Measurements from ENCODE around the gene SNX27.
A peak's percentile ranks its signal among the peaks of the same experiment; 100 is the strongest.
"Not testable (repeated sequence)": the region's sequence is repeated elsewhere in the genome, so short reads cannot be mapped to it uniquely, and the experiment has no call there.

The SNX27 gene

DNA sequence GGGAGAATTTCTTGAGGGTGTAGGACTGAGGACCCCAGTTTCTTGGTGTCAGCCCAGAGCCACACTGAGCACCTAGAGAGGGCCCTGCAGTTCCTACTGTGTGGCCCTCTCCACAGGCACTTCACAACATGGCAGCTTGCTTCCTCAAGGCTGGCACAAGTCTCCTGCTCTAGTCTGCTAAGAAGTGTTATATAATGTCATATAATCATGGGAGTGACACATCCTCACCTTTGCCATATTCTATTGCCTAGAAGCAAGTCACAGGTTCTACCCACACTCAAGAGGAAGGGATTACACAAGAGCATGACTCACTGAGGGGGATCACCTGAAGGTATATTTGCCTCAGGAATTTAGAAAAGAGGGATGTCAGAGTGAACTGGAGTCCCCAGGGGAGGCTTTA is 5.5 kb upstream of the SNX27 start:
- no peak for DNase-seq

DNA sequence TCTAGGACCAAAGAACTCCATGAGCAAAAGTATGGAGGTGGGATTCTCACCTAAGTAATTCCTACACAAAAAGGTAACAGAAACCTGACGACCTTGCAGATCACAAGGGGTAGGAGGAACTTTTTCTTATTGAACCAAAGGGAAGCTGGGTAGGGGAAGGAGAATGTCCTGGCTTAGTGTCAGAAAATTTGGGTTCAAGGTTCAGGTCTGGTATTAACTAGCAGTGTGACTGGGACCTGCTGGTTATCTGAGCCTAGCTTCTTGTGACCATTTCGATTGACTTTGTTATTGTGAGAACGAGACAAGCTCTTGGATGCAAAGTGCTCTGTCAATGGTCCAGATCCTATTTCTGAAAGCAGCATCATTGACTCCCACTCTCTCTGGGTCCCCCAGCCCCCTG is 5.0 kb upstream of the SNX27 start:
- no peak for DNase-seq

DNA sequence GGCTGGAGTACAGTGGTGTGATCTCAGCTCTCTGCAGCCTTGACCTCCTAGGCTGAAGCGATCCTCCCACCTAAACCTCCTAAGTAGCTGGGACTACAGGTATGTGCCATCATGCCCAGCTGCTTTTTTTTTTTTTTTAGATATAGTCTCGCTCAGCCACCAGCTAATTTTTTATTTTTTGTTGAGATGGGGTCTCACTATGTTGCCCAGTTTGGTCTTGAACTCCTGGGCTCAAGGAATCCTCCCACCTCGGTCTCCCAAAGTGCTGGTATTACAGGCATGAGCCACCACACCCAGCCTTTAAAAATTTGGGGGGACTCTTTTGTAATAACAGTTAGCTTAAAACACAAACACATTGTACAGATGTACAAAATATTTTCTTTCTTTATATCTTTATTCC is 1.7 kb upstream of the SNX27 start:
- DNase-seq: no peak

DNA sequence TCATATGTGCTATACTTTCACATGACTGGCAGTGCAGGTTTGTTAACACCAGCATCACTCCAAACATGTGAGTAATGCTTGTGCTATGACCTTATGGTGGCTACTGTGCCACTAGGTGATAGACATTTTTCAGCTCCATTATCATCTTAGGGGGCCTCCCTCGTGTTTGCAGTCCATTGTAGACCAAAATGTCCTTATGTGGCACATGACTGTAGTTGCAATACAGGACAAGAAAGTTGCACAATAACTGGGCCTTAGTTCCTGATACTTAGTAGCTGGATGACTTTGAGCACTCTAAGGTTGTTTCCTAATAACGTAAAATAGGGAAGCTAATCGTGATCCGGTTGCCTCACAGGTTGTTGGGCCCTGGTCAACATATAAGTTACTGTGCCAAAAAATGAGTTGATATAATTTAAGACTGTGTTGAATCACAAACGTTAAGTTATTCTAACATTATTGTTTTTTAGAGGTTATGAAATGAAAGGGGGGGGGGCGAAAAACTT is 511 bp upstream of the SNX27 start:
- no peak for DNase-seq

DNA sequence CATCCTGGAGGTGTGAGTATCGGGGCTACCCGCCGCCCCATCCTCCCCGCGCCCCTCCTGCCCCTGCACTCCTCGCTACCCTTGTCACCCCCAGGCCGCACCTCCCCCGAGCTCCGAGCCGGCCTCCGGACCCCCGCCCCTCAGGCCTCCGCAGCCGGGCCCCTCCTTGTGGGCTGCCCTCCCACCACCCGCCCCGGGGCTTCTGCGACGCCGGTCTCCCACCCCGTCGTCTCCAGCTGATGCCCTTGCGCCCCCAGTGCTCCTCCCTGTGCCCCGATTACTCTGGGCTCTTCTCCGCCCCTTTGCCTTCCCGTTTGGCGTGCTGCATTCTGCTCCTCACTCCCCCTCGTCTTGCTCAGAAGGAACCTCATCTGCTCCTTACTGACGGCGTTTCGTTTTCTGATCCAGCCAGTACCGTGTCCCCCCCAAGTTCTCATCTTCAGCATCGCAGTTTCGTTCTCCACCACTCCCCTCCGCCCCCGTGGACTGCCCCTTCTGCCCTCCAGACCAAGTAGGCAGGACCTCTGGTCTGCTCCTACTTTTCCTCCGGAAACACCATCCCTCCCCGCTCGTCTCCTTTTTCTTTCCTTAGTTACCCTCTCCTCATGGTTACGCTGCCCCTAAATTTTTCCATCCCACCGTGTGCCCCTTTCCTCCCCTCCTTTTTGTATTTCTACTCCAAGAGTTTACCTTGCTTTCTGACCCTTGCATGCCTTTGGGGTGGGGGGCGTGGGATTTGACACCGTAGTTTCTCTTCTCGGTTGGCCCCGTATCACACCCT is 841 bp downstream of the SNX27 start:
- DNase-seq: peak; percentile 49

DNA sequence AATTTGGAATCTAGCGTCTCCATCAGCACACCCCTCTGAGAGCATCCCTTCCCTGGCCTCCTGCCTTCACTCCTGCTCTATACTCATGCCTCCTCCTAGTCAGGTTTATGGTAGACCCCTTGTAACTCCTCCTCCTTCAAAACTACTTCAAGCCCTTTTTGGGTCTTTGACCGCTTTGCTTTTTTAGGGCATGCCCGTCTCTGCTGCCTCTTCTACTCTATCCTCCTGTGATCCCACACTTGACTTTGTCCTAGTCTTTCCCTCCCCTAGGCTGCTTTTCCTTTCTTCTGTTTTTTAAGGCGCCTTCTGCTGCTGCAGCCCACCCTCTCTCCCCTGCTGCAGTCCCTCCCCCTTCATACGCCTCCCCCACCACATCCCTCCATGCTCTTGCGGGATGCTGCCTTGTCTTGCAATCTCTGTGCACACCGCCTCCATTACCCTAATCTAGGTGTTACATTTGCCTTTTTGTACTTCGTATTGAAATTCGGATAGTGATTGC is 1.5 kb downstream of the SNX27 start:
- DNase-seq: no peak

DNA sequence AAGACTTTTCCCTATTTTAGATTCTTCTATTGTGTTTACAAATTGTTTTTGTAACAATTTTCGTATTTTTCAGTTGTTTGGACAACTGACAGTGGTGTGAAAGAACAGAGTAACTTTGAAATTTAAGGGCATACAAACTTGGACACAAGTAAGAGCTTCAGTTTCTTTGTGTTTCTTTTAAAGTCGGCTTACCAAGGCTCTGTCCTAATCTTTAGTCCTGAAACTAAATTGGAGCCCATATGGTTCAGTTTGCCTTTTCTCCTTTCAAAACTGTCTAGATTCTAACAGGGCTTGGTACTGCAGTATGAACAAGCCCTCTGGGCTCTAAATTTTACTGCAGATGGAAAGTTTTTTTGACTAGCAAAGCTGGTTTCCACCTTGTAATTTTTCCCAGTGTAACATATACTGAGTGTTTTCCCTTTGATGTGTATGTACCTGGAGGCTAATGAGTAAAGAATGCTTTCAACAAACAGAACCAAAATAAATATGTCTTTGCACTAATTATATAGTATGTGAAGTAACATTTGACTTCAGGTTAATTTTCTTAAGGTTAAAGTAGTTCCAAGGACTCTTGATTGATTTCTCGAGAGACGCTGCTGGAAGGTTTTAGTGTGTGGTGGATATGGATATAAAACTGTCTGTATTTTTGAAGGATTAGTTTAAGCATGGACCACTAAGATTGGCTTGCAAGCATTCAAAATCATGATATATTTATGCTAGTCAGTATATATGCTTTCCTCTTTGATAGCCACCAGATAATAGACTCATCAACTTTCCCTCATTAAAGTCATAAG is 4.1 kb downstream of the SNX27 start:
- no peak for DNase-seq

DNA sequence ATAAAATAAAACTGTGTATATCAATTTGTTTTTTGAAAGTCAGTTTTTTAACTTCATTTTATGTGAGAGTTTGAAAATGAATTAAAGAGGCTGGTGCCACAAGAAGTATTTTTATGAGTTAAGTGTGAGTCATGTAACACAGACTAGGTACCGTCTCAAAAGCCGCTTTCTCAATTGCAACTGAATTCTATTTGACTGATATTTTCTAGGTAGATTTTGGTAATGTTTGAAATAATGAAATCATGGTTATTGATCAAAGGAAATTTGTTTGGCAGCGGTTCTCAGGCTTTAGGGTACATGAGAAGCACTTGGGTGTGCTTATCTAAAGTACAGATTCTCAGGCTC is 4.6 kb downstream of the SNX27 start:
- no peak for DNase-seq

DNA sequence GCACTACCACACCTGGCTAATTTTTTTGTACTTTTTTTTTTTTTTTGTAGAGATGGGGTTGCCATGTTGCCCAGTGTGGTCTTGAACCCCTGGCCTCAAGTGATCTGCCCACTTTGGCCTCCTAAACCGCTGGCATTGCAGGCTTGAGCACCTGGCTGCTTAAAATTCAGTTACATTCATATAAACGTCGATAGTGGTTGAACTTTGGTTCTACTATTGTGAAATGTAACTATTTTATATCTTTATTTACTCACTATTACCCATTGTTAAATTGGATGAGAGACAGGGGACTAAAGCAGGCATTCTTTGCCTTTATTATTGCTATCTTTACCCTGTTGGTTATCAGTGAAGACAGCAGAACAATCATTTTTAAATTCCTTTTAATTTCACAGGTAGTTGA is 6.2 kb downstream of the SNX27 start:
- DNase-seq: no peak

DNA sequence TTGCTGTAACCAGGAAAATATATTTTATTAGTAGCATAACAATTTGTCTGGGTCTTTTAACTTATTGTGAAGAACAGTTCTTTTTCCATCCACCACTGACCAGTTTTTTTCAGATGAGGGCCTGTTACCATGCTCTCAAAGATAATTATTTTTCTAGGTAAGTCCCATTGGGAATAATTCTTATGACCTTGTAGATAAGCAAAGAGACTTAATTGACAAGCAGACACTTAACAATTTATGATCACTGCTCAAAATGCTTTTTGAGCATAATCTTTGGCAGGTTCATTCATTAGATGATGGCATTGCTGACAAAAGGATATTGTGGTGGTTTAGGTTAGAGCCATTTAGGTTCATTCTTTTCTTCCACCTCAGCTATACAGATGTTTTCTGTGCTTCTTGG is 6.6 kb downstream of the SNX27 start:
- DNase-seq: no peak

DNA sequence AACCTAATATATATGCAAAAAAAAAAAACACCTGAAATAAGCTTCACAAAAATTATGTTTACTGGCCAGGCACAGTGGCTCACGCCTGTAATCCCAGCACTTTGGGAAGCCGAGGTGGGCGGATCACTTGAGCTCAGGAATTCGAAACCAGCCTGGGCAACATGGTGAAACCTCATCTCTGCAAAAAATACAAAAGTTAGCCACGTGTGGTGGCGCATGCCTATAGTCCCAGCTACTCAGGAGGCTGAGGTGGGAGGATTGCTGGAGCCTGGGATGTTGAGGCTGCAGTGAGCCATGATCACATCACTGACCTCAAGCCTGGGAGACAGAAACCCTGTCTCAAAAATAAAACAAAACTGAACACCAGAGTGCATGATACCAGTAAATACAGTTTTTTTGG is 7.1 kb downstream of the SNX27 start:
- DNase-seq: not testable (repeated sequence)

DNA sequence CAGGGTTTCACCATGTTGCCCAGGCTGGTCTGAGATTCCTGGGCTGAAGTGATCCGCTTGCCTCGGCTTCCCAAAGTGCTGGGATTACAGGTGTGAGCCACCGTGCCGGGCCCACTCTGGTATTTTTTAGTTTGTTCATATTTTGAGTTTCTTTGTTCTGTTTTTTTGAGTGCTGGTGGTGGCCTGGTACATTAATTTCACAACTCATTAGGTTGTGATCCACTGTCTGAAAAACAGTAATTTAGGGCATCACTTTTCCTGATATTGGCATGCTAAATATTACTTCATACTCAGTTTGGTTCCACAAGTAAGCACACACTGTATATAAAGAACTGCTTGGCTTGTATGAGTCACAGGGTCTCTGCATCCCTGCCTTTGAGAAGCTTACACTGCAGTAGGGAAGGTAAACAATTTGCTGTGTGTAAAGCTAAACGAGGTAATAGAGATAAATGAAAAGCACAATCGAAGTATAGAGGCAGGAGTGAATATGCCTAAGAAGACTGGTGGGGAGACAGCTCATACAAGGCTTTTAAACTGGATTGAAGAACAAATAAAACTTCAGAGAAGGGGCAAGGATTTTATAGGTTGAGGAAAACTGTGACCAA is 7.7 kb downstream of the SNX27 start:
- no peak for DNase-seq

DNA sequence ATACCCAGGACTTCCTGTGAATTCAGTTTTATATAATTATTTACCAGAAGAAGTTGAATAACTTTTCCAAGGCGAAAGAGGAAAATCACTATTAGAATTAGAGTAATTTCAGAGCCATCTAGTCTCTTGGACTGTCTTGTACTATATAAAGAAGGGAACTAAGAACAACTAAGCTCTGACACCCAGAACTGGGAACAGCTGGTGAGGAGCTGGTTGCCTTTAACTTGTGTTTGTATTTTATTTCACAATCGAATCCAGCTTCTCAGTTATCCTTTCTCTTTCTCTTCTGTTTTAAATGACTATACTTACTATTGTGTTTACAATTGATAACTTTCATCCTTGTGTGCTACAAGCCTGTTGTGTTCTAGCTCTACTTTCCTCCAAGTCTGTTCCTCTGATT is 8.4 kb downstream of the SNX27 start:
- no peak for DNase-seq

DNA sequence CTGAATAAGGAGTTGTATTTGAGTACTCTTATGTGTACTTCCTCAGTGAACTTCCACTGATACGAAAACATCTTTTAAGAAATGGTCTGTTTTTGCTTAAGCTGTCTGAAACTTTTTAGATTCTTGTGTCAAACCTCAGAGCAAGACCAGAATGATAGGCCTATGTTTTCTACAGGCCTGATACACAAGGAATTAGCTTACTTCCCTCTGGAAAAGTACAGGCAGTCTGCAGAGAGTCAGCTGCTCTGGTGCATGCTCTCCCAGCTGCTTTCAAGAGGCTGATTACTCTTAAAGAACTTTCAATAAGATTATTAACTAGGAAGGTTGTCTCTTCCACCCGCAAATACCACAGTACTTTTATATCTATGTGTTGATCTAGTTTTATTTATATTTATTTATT is 9.5 kb downstream of the SNX27 start:
- DNase-seq: no peak

DNA sequence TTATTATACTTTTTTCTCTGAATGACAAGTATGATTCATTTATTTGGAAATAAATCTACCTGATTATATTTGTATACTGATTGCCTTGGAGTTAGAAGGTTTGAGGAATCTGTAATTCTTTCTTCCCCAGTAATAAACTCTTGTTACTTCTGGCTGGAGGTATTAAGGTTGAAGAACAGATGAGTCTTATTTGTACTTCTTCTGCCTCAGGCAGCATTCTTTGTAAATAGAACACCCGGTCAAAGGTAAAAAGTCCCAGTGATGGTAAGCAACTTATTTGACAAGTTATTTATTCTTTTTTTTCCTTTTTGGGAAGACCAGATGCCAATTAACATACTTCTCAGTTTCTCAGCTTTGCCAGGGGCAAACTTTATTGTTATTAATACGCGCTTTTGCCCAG is 12.9 kb downstream of the SNX27 start:
- DNase-seq: no peak

DNA sequence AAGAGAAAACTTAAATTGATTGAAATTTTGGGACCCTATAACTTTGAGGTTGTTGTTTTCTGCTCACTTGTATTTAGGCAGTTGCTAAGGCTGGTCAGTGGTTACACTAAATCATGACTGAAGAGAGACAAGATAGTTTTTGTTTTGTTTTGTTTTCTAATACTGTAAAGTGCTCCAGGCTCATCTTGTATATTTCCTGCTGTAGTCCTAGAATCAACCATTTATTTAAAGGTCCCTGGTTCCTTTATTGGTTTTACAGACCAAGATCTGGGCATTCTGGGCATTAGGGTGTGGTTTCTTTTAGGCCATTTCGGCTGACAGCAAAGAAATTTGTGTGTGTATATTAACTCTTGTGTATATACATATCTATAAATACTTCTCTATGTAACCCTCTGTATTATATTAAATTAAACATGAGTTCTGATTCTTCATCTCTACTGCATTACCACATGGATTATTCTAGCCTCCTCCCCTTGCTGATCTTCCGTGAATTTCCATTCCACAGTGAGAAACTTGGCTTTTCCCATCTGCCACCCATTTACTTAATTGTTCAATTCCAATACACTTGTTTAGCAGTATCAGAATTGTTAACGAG is 15.0 kb downstream of the SNX27 start:
- DNase-seq: no peak

DNA sequence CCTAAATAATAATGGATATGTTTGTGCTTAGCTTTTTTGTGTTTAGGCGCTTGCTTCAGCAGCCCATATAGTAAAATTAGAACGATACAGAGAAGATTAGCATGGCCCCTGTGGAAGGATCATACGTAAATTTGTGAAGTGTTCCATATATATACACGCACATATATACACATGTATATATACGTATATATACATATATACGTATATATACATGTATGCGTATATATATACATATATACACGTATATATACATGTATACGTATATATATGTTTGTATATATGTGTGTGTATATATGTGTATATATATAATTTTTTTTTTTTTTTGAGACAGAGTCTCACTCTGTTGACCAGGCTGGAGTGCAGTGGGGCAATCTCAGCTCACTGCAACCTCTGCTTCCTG is 17.4 kb downstream of the SNX27 start:
- no peak for DNase-seq

DNA sequence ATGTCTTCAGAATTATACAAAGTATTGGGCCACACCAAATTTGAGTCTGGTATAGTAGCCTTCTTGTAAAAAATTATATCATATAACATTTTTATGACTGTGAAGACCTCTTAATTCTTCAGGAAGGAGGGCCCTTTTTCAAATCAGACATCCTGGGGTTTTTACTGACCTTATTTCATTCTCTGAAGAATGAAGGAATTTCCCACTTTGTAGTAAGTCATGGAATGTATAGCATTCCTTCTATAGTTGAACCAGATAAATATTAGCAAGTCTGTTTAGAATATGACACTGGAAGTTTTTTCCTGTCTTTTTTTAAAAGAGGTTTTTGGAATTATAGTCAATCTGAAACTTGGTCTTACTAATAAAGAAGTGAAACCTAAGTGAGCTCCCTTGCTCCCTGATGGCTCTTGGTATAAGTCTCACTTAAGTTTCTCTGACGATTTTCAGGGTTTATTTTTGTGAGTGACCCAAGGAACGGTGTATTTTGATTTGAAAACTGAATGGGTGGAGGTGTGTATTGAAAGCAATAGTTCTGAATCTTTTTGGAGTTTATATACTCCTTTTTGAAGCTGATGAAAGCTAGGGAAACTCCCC is 23.7 kb downstream of the SNX27 start:
- no peak for DNase-seq

DNA sequence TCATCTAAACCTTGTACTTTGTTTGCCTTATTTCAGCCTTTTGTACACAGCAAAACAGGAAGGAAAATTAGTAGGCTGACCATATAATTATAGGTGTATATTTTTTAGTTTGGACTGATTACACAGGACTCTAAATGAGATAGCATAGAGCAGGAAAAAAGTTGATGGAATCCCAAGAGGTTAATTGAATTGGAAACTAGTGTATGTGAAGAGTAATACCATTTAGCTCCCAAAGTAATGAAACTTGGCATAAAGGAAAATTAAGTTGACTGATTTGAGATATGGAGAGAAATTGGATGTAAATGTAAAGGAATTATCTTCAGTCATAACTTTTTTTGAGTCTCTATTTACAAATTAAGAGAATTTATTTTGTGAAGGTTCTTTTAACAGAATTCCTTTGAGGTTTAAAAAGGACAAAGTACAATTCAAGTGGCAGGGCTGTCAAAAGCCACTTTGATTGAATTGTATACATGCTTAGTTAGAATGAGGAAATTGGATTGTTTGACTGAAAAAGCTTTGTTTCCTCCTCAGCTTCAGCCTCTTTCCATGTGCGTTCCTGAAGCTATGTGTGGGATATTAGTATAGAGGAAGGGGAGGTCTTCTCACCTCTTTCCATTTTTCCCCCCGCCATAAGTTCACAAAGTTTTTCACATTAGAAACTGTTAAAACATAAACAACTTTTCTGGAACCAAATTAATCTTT is 26.4 kb downstream of the SNX27 start:
- DNase-seq: no peak

DNA sequence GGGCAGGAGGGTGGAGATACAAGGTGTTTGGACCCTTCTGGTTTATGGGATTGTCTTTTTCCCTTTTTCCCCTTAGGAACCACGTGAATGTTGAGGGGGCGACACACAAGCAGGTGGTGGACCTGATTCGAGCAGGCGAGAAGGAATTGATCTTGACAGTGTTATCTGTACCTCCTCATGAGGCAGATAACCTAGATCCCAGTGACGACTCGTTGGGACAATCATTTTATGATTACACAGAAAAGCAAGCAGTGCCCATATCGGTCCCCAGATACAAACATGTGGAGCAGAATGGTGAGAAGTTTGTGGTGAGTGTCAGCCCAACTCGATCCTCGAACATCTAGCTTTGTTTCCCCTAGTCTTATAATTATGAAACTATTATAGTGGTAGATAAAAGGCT is 27.0 kb downstream of the SNX27 start:
- DNase-seq: no peak

DNA sequence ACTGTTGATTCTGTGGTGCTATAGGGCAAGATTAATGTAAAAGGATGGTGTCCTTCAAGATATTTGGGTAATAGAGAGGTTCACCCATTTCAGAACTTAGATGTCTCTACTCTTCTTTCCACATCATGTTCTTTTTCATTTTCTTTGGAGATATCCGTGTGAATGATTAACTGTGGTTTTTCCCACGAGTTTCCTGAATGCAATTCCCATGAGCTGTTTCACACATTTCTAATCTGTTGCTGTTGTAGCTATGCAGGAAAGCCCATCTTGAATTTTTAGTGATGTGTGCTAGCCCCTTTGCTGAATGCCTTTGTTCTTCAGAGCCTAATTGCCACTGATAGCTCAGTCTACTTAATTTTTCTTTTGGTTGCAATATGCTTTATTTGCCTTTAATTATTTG is 27.6 kb downstream of the SNX27 start:
- DNase-seq: no peak

DNA sequence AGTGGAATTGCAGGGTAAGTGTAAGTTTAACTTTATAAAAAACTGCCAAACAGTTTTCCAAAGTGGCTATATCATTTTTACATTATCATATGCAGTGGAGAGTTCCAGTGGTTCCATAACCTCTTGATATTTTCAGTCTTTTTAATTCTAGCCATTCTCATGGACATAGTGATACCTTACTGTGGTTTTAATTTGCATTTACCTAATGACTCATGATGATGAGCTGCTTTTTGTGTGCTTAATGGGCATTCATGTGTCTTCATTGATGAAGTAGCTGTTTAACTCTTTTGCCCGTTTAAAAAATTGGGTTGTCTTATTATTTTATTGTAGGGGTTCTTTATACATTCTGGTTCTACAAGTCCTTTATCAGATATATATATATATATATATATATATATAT is 29.4 kb downstream of the SNX27 start:
- DNase-seq: no peak
